ENCODE measurements around the gene CCT8L2. TPM values are rescaled to one million over a fixed set of nuclear protein-coding genes. Genes with fewer than 3 reads are reported as not detected.
"Not testable (repeated sequence)": the region's sequence is repeated elsewhere in the genome, so short reads cannot be mapped to it uniquely, and the experiment has no call there.

Gene CCT8L2, protein sequence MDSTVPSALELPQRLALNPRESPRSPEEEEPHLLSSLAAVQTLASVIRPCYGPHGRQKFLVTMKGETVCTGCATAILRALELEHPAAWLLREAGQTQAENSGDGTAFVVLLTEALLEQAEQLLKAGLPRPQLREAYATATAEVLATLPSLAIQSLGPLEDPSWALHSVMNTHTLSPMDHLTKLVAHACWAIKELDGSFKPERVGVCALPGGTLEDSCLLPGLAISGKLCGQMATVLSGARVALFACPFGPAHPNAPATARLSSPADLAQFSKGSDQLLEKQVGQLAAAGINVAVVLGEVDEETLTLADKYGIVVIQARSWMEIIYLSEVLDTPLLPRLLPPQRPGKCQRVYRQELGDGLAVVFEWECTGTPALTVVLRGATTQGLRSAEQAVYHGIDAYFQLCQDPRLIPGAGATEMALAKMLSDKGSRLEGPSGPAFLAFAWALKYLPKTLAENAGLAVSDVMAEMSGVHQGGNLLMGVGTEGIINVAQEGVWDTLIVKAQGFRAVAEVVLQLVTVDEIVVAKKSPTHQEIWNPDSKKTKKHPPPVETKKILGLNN
- not detected for total RNA-seq

DNA sequence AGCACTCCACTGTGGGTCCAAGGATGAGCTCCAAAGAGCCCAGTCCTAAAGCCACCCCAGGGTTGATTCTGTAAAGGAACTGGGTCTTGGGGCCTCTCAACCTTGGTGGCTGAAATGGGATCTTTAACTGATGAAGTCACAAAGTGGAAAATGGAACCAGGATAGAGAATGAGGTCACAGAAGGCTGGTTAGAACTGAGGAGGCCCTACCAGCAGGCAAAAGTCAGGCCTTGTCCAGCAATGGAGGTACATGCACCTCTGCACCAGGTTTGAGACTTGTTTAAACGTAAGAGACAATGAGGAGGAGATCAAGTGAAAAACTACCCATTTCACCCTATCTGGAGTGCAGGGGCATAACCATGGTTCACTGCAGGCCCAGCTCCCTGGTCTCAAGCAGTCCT is at the start of gene CCT8L2:
Gene CCT8L2 (minus strand): TSS at position 101 of the 400 bp plus-strand sequence. CDS start 260 bp downstream, outside the sequence.
- H3K36me3 Mint-ChIP-seq (ENCODE audit: low read depth); intact Hi-C loops (cut with micrococcal nuclease); CTCF ChIA-PET; H3K27me3 Mint-ChIP-seq; H3K9me3 Mint-ChIP-seq; H3K4me3 Mint-ChIP-seq; H3K27ac Mint-ChIP-seq; POLR2A ChIA-PET; DNase-seq; ATAC-seq; H3K4me1 Mint-ChIP-seq (ENCODE audit: low read depth): not testable (repeated sequence)

DNA sequence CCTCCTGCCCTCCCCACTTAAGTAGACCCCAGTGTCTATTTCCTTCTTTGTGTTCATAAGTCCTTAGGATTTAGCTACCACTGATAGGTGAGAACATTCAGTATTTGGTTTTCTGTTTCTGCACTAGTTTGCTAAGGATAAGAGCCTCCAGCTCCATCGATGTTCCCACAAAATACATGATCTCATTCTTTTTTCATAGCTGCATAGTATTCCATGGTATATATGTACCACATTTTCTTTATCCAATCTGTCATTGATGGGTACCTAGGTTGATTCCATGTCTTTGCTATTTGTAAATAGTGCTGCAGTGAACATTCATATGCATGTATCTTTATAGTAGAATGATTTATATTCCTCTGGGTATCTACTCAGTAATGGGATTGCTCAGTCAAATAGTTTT is 42.8 kb upstream of the CCT8L2 start:
- DNase-seq; ATAC-seq; H3K4me1 Mint-ChIP-seq (ENCODE audit: low read depth); intact Hi-C loops (cut with micrococcal nuclease); H3K36me3 Mint-ChIP-seq (ENCODE audit: low read depth); CTCF ChIA-PET; H3K9me3 Mint-ChIP-seq; H3K4me3 Mint-ChIP-seq; H3K27me3 Mint-ChIP-seq; H3K27ac Mint-ChIP-seq; POLR2A ChIA-PET: not testable (repeated sequence)

DNA sequence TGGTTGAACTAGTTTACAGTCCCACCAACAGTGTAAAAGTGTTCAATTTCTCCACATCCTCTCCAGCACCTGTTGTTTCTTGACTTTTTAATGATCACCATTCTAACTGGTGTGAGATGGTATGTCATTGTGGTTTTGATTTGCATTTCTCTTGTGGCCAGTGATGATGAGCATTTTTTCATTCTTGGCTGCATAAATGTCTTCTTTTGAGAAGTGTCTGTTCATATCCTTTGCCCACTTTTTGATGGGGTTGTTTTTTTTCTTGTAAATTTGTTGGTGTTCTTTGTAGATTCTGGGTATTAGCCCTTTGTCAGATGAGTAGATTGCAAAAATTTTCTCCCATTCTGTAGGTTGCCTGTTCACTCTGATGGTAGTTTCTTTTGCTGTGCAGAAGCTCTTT is 41.5 kb upstream of the CCT8L2 start:
- H3K27ac Mint-ChIP-seq, H3K27me3 Mint-ChIP-seq, POLR2A ChIA-PET: not testable (repeated sequence)

DNA sequence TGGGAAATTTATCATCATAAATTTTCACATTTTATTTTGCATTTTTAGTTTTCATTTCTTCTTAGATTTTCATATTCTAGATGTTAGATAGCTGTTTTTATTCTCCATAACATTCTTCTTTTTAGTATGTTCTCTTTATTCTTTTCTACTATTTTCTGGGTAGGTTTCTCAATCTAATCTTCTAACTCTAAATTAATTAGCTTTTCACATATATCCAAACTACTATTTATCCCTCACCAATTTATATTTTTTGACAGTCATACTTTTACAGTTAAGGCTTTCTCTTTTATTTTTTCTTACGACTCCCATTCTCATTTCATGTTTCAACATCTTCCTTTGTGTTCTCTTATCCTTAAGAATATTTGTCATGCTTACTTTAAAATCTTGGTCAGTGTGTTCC is 35.9 kb upstream of the CCT8L2 start:
- H3K36me3 Mint-ChIP-seq (ENCODE audit: low read depth); DNase-seq; H3K4me3 Mint-ChIP-seq; H3K9me3 Mint-ChIP-seq; intact Hi-C loops (cut with micrococcal nuclease); POLR2A ChIA-PET; ATAC-seq; H3K27ac Mint-ChIP-seq; CTCF ChIA-PET; H3K4me1 Mint-ChIP-seq (ENCODE audit: low read depth); H3K27me3 Mint-ChIP-seq: not testable (repeated sequence)

More for the DNA sequence above, 41.5 kb upstream of the CCT8L2 start:
- intact Hi-C loops (cut with micrococcal nuclease); DNase-seq; H3K9me3 Mint-ChIP-seq; CTCF ChIA-PET; ATAC-seq; H3K4me3 Mint-ChIP-seq; H3K4me1 Mint-ChIP-seq (ENCODE audit: low read depth); H3K36me3 Mint-ChIP-seq (ENCODE audit: low read depth): not testable (repeated sequence)

DNA sequence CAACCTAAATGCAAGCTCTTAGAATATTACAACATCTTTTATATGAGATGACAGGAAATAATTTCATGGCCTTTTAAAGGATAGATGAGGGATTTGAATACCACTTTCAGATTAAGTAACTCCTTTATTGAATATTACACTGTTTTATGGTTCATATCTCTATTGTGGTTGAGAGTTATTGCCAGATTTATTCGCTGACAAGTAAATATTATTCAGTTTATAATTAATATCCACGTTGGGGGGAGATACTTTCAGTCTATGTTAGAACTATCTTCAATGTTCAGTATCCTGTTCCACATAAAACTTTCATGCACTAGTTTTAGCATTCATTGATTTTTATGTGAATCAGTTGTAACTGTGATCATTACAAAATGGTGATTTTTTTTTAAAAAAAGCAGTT is 32.4 kb upstream of the CCT8L2 start:
- H3K36me3 Mint-ChIP-seq (ENCODE audit: low read depth); CTCF ChIA-PET; H3K4me1 Mint-ChIP-seq (ENCODE audit: low read depth); H3K4me3 Mint-ChIP-seq; intact Hi-C loops (cut with micrococcal nuclease); H3K27me3 Mint-ChIP-seq; ATAC-seq; H3K27ac Mint-ChIP-seq; H3K9me3 Mint-ChIP-seq; DNase-seq; POLR2A ChIA-PET: not testable (repeated sequence)

DNA sequence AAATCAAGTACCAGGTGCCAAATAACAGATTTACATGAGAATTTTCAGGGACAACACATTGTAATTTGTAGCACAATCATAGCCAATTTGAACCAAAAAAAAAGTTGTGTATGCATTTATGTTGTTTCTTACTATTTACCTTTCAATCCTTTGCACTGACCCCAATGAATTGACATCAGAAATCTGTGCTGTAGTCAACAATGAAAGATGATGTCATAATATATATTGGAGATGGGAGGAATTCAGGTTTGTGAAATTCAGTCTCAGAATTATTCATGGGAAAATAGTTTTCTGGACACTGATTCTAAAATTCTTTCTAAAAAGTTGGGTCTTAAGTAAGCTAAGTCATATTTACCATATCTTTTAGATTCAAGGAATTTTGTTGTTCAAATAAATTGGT is 31.0 kb upstream of the CCT8L2 start:
- H3K36me3 Mint-ChIP-seq (ENCODE audit: low read depth); ATAC-seq; H3K4me1 Mint-ChIP-seq (ENCODE audit: low read depth); POLR2A ChIA-PET; H3K27ac Mint-ChIP-seq; H3K9me3 Mint-ChIP-seq; H3K4me3 Mint-ChIP-seq; DNase-seq; CTCF ChIA-PET; H3K27me3 Mint-ChIP-seq; intact Hi-C loops (cut with micrococcal nuclease): not testable (repeated sequence)

DNA sequence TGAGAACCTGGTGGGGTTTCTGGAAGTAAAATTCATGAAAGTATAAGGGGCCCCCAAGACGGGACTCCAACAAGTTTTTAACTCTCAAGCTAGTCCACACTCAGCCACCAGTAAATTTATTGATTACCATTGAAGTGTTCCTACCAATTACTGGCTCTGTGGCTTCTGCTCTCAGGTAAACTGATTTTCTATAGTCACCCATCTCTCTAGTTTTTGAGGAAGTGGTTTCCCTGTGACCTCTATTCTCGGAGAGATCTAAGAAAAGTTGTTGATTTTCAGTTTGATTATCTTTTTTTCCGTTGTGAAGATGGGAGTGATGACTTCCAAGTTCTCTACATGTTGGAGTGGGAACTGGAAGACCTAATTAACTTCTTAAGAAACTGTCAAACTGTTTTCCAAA is 24.9 kb upstream of the CCT8L2 start:
- intact Hi-C loops (cut with micrococcal nuclease); H3K27ac Mint-ChIP-seq; CTCF ChIA-PET; H3K36me3 Mint-ChIP-seq (ENCODE audit: low read depth); ATAC-seq; H3K4me1 Mint-ChIP-seq (ENCODE audit: low read depth); H3K27me3 Mint-ChIP-seq; H3K9me3 Mint-ChIP-seq; POLR2A ChIA-PET; H3K4me3 Mint-ChIP-seq; DNase-seq: not testable (repeated sequence)

DNA sequence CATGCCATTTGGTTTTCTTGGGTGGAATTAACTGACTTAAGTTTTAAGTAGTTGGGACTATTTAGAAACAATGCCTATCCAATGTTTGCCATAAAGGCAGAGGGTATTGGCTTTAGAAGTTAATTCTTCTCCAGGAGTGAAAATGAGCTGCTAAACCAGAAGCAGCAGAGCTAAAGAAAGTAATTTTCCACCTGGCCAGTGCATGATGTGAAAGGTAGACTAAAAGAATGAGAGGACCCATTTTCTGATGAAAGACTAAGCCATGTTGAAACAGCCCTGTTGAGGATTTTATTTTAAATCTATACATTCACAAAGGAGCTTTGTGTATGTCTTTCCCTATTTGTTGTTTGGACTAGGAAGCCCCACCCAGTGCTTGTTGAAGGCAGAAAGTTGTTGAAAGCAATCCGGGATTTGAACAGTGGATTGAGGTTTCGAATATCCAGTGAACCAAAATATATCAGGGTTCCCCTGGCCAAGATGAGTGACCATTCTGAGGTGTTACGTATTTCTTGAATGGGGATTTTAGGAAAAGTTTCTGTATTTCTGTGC is 23.9 kb upstream of the CCT8L2 start:
- POLR2A ChIA-PET; H3K9me3 Mint-ChIP-seq; intact Hi-C loops (cut with micrococcal nuclease); CTCF ChIA-PET; H3K4me3 Mint-ChIP-seq; H3K36me3 Mint-ChIP-seq (ENCODE audit: low read depth); H3K27ac Mint-ChIP-seq; DNase-seq; H3K27me3 Mint-ChIP-seq; H3K4me1 Mint-ChIP-seq (ENCODE audit: low read depth); ATAC-seq: not testable (repeated sequence)

DNA sequence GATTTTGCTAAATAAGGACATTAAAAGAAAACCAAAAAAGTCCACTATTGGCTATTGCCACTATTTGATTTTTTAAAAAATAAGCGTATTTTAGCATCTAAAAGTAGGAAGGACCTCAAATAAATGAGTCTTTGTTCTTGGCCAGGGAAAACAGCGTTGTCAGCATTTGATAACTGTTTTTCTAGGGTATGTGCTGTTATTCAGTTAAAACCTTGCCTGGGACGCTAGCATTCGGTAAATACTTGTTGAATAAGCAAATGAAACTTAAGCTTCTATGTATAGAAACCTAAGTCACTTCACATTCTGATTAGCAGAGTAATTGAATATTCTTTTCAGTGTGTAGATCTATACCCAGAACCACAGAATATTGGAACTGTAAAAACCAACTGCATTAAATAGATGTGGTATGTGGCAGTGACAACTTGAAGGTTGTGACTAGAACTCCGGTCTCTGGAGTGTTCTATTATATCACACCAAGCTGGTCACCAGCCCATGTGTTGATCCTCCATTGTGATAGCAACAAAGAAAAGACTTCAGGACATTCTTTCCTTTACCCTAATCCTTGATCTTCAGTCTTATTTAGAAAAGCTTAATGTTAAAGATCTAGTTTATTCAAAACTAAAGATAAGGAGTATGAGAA is 23.1 kb upstream of the CCT8L2 start:
- peaks cover 11% of the 10 kb centered on the region for H3K27me3 Mint-ChIP-seq
- H3K4me3 Mint-ChIP-seq; intact Hi-C loops (cut with micrococcal nuclease); H3K27ac Mint-ChIP-seq; DNase-seq; H3K36me3 Mint-ChIP-seq (ENCODE audit: low read depth); H3K9me3 Mint-ChIP-seq; CTCF ChIA-PET; POLR2A ChIA-PET; ATAC-seq; H3K4me1 Mint-ChIP-seq (ENCODE audit: low read depth): not testable (repeated sequence)
